ENCODE measurements around the gene SMAD2. TPM values are rescaled to one million over a fixed set of nuclear protein-coding genes. Genes with fewer than 3 reads are reported as not detected.

The SMAD2 gene
- total and polyA plus RNA-seq, 2 of the 8 experiments (the other 6 are each of a cell fraction or from before 2014, with no cell fraction given), result 28.4 to 124 TPM

DNA sequence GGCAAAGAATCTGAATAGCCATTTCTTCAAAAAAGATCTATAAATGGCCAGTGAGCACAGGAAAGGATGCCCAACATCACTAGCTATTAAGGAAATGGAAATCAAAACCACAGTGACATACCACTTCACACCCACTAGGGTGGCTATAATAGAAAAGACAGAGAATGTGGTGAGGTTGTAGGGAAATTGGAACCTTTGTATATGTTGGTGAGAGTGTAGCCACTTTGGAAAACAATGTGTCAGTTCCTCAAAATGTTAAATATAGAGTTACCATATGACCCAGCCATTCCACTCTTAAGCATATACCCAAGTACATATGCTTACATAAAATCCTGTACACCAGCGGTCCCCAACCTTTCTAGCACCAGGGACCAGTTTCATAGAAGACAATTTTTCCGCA, 152.8 kb downstream of the SMAD2 start:
- Histone ChIP-seq H2BK5ac (ENCODE audit: low read depth, low read length) (no peak overlapping the region), H4K8ac (ENCODE audit: extremely low read depth, insufficient read depth, low read length) (no peak overlapping the region), H2BK120ac (replicated peaks; ENCODE audit: low read depth, low read length) (no peak overlapping the region), H2BK20ac (ENCODE audit: low read length) (no peak overlapping the region), H3K18ac (ENCODE audit: extremely low read depth, low read length) (no peak overlapping the region), H2AK5ac (ENCODE audit: low read depth, low read length) (no peak overlapping the region), H3K4me3 (ENCODE audit: extremely low read depth in 1 of 4, insufficient read depth in 2 of 4, low read depth in 3 of 4, low read length in 4 of 4) (no peak overlapping the region), H4K5ac (ENCODE audit: insufficient read length, low read depth, low read length) (no peak overlapping the region), H3K4ac (replicated peaks; ENCODE audit: insufficient read length, low read depth, low read length) (no peak overlapping the region), H3K56ac (replicated peaks; ENCODE audit: insufficient read length, low read depth, low read length) (no peak overlapping the region), H3K4me1 (replicated peaks in 1 of 4; ENCODE audit: control insufficient read depth in 3 of 4, insufficient read depth in 4 of 4, low read length in 3 of 4) (no peaks in the 10 kb centered on the region; a peak in 2 of 7 replicates), H3K23me2 (ENCODE audit: low read depth, low read length) (no peaks in the 10 kb centered on the region), H4K20me1 (replicated peaks in 1 of 2; ENCODE audit: control insufficient read depth in 1 of 2, insufficient read depth in 2 of 2, low read length in 2 of 2) (no peaks in the 10 kb centered on the region), H3K9ac (replicated peaks in 1 of 4; ENCODE audit: extremely low read depth in 1 of 4, low read depth in 3 of 4, low read length in 3 of 4) (no peak overlapping the region), H3K14ac (ENCODE audit: insufficient read length) (no peak overlapping the region), H3K79me2 (ENCODE audit: control insufficient read depth in 1 of 2, insufficient read depth in 2 of 2, low read length in 2 of 2) (no peaks in the 10 kb centered on the region), H3K36me3 (ENCODE audit: control insufficient read depth in 2 of 4, insufficient read depth in 4 of 4, low read length in 3 of 4) (no peaks in the 10 kb centered on the region), H3K9me3 (ENCODE audit: insufficient read depth in 2 of 2, low read depth in 1 of 2, low read length in 1 of 2) (no peaks in the 10 kb centered on the region), H3K27me3 (replicated peaks in 1 of 4; ENCODE audit: control insufficient read depth in 3 of 4, extremely low read depth in 1 of 4, insufficient read depth in 3 of 4, low read length in 3 of 4) (no peaks in the 10 kb centered on the region; a peak in 1 of 7 replicates), H2BK12ac (ENCODE audit: low read depth, low read length) (no peak overlapping the region), H3K4me2 (ENCODE audit: insufficient read depth in 1 of 2, low read depth in 2 of 2, low read length in 2 of 2) (no peak overlapping the region), H3K23ac (ENCODE audit: insufficient read length) (no peak overlapping the region), H3K27ac (ENCODE audit: low read depth, low read length) (no peak overlapping the region), H3K79me1 (ENCODE audit: low read depth, low read length) (no peaks in the 10 kb centered on the region), H2BK15ac (ENCODE audit: low read length) (no peak overlapping the region), H4K91ac (replicated peaks; ENCODE audit: insufficient read length, low read length) (no peak overlapping the region), H2AFZ (ENCODE audit: low read length) (no peak overlapping the region)
- WGBS, 2 experiments (ENCODE audit: extremely low coverage in 1 of 2, insufficient coverage in 1 of 2, insufficient read length in 1 of 2, insufficient replicate concordance in 2 of 2, low coverage in 1 of 2, low lambda C conversion rate in 2 of 2, missing lambda C conversion rate in 1 of 2), result 82% methylated on average over 2 of the region's 2 CpGs; no CpG with 5 or more reads in 1 of the 2 experiments
- peak in 1 of 3 experiments; percentile 7; a peak in 1 of 4 replicates for TF ChIP-seq CTCF (IDR thresholded peaks at IDR 0.05; ENCODE audit: control extremely low read depth in 1 of 3, insufficient read depth in 1 of 3, low read depth in 1 of 3, low read length in 3 of 3)
- TF ChIP-seq SP4 (IDR thresholded peaks at IDR 0.05; ENCODE audit: low read length), result no peak
- CTCF ChIA-PET (ENCODE audit: partially characterized antibody), result interaction anchor here (0.6 to 4.0 kb wide), 9 partner anchors 9 to 1708 kb away, joined by 3 to 28 read pairs (median 3); no protein-coding TSS in a partner anchor
- POLR2A ChIA-PET (ENCODE audit: partially characterized antibody), result no interaction called here
- DNase-seq (ENCODE audit: low read depth in 1 of 2, low spot score in 2 of 2) (no peak), FAIRE-seq (no peak)
